Tibial nerve (tissue), 4 donors: Measurements from ENCODE around the gene OSR1. TPM values are rescaled to one million over a fixed set of nuclear protein-coding genes. Genes with fewer than 3 reads are reported as not detected.
A peak's percentile ranks its signal among the peaks of the same experiment; 100 is the strongest.

ENCODE experiments used
- DNase-seq, 2 donors: peaks; one replicate each; pipeline ENCODE4 v3.0.0-alpha.2; 2019; ENCODE audit warnings: low spot score in 2 of 2
- H3K27ac ChIP-seq, 4 donors: fragments of 200-600 bp; sonication (generic) in 3 of 4; one replicate each; pipeline ENCODE4 v1.5.1; 2017 to 2019; ENCODE audit warnings: mild to moderate bottlenecking in 1 of 4
- H3K27me3 ChIP-seq, 2 donors: fragments of 200-600 bp; sonication (generic) in 1 of 2; one replicate each; pipeline versions ENCODE4 v1.5.1 to v1.6.0; 2017 to 2019
- H3K36me3 ChIP-seq, 3 donors: fragments of 200-600 bp; sonication (generic); one replicate each; pipeline ENCODE4 v1.5.1; 2018 to 2019
- H3K4me1 ChIP-seq, 4 donors: fragments of 200-600 bp; sonication (generic) in 3 of 4; one replicate each; pipeline ENCODE4 v1.5.1; 2017 to 2019
- H3K4me3 ChIP-seq, 4 donors: fragments of 200-600 bp; sonication (generic) in 3 of 4; one replicate each; pipeline ENCODE4 v1.5.1; 2017 to 2019; ENCODE audit warnings: mild to moderate bottlenecking in 1 of 4, moderate library complexity in 1 of 4
- H3K9me3 ChIP-seq, 4 donors: fragments of 200-600 bp; sonication (generic) in 3 of 4; one replicate each; pipeline ENCODE4 v1.5.1; 2017 to 2019
- EP300 ChIP-seq, 2 donors: sonication (generic); formaldehyde crosslinking; IDR thresholded peaks; one replicate each; pipeline ENCODE4 v1.6.1; 2017; ENCODE audit warnings: antibody characterized with exemption in 2 of 2, mild to moderate bottlenecking in 1 of 2
- POLR2A ChIP-seq, 2 donors: fragments of 450-650 bp; IDR thresholded peaks; one replicate each; pipeline ENCODE4 v1.6.1; 2017; ENCODE audit warnings: antibody characterized with exemption in 2 of 2, mild to moderate bottlenecking in 2 of 2, moderate library complexity in 2 of 2
- WGBS, 2 donors: methylation state at CpG; one replicate each; pipeline ENCODE4 v1.1.5; 2018; 5-methylcytosine and 5-hydroxymethylcytosine counted together
- total RNA-seq, 4 donors: library from RNA; depleted of rRNA; stranded (reverse); fragments of >200 nt; gene quantifications; one replicate each; pipeline ENCODE4 v1.1.0, GENCODE V29; 2016
- TF ChIP-seq, protein P1 (sequence below), 5 experiments: fragments of 200-600 bp in 3 of 5; fragments of 450-650 bp in 2 of 5; sonication (generic) in 3 of 5; IDR thresholded peaks; one replicate each; pipeline ENCODE4 v1.5.1; 2016 to 2019; ENCODE audit warnings: antibody characterized with exemption in 5 of 5, mild to moderate bottlenecking in 3 of 5, moderate library complexity in 2 of 5

Gene OSR1
- total RNA-seq, 4 donors from 2014 or later = 8.5 to 22.7 (median 17.9) TPM

- Histone ChIP-seq H3K9me3 (no peaks in the 10 kb centered on the region), H3K27ac (peak overlapping the region in 2 of 4 donors; percentile 0 to 17), H3K4me3 (peak overlapping the region; percentile 39 to 57 (median 51)), H3K4me1 (peaks cover 0 to 34% (median 10%) of the 10 kb centered on the region in 4 donors), H3K36me3 (no peaks in the 10 kb centered on the region), H3K27me3 (peaks cover 0 to 59% of the 10 kb centered on the region in 2 donors)
- 1% methylated on average over 33 of the region's 33 CpGs for WGBS, 2 donors
- TF ChIP-seq, protein P1, sequence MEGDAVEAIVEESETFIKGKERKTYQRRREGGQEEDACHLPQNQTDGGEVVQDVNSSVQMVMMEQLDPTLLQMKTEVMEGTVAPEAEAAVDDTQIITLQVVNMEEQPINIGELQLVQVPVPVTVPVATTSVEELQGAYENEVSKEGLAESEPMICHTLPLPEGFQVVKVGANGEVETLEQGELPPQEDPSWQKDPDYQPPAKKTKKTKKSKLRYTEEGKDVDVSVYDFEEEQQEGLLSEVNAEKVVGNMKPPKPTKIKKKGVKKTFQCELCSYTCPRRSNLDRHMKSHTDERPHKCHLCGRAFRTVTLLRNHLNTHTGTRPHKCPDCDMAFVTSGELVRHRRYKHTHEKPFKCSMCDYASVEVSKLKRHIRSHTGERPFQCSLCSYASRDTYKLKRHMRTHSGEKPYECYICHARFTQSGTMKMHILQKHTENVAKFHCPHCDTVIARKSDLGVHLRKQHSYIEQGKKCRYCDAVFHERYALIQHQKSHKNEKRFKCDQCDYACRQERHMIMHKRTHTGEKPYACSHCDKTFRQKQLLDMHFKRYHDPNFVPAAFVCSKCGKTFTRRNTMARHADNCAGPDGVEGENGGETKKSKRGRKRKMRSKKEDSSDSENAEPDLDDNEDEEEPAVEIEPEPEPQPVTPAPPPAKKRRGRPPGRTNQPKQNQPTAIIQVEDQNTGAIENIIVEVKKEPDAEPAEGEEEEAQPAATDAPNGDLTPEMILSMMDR (IDR thresholded peaks at IDR 0.05) = peak; percentile 66 to 88 (median 82)
- no peak for TF ChIP-seq EP300 (IDR thresholded peaks at IDR 0.05)
- no peak for TF ChIP-seq POLR2A (IDR thresholded peaks at IDR 0.05)
- peak; percentile 52 to 81 for DNase-seq
Measured at GRCh38 chr2:19362755-19363473, 4.5 kb upstream of the OSR1 start.

- Histone ChIP-seq H3K4me1 (peaks cover 0 to 41% (median 12%) of the 10 kb centered on the region in 4 donors), H3K27me3 (peaks cover 0 to 66% of the 10 kb centered on the region in 2 donors), H3K27ac (peak overlapping the region in 1 of 4 donors; percentile 0), H3K4me3 (peak overlapping the region; percentile 39 to 57 (median 51)), H3K9me3 (no peaks in the 10 kb centered on the region), H3K36me3 (no peaks in the 10 kb centered on the region)
- DNase-seq = no peak
- 4% methylated on average over 16 of the region's 16 CpGs for WGBS, 2 donors
- TF ChIP-seq POLR2A (IDR thresholded peaks at IDR 0.05) (no peak), EP300 (IDR thresholded peaks at IDR 0.05) (peak in 1 of 2 donors; percentile 4)
- TF ChIP-seq, protein P1 (IDR thresholded peaks at IDR 0.05) = no peak
Measured at GRCh38 chr2:19362094-19362754, 3.8 kb upstream of the OSR1 start.

- Histone ChIP-seq H3K36me3 (no peaks in the 10 kb centered on the region), H3K4me1 (peaks cover 0 to 49% (median 12%) of the 10 kb centered on the region in 4 donors), H3K27me3 (peaks cover 0 to 74% of the 10 kb centered on the region in 2 donors), H3K27ac (no peak overlapping the region), H3K4me3 (peak overlapping the region; percentile 39 to 57 (median 51)), H3K9me3 (no peaks in the 10 kb centered on the region)
- WGBS, 2 donors = 14 to 25% methylated on average over 45 to 51 of the region's 51 CpGs
- TF ChIP-seq POLR2A (IDR thresholded peaks at IDR 0.05) = no peak
- DNase-seq = no peak
Measured at GRCh38 chr2:19361325-19361990, 3.0 kb upstream of the OSR1 start.

- Histone ChIP-seq H3K4me3 (peak overlapping the region in 3 of 4 donors; percentile 39 to 57 (median 57)), H3K9me3 (no peaks in the 10 kb centered on the region), H3K36me3 (no peaks in the 10 kb centered on the region), H3K4me1 (peaks cover 0 to 54% (median 12%) of the 10 kb centered on the region in 4 donors), H3K27ac (no peak overlapping the region), H3K27me3 (peaks cover 0 to 79% of the 10 kb centered on the region in 2 donors)
- no peak for TF ChIP-seq EP300 (IDR thresholded peaks at IDR 0.05)
- TF ChIP-seq POLR2A (IDR thresholded peaks at IDR 0.05) = no peak
- TF ChIP-seq, protein P1 (IDR thresholded peaks at IDR 0.05) = no peak
- 49 to 61% methylated on average over 12 to 17 of the region's 17 CpGs for WGBS, 2 donors
- DNase-seq = no peak
Measured at GRCh38 chr2:19360966-19361321, 2.5 kb upstream of the OSR1 start.

- no peak overlapping the region for H3K4me3 ChIP-seq
- WGBS, 2 donors = 79 to 85% methylated on average over 4 of the region's 4 CpGs
- H3K9me3 ChIP-seq = no peaks in the 10 kb centered on the region
- no peak for DNase-seq
- peaks cover 0 to 58% (median 12%) of the 10 kb centered on the region in 4 donors for H3K4me1 ChIP-seq
- peaks cover 0 to 84% of the 10 kb centered on the region in 2 donors for H3K27me3 ChIP-seq
- H3K27ac ChIP-seq = no peak overlapping the region
- TF ChIP-seq EP300 (IDR thresholded peaks at IDR 0.05) (no peak), POLR2A (IDR thresholded peaks at IDR 0.05) (no peak)
- TF ChIP-seq, protein P1 (IDR thresholded peaks at IDR 0.05) = no peak
- no peaks in the 10 kb centered on the region for H3K36me3 ChIP-seq
Measured at GRCh38 chr2:19360266-19360965, 2.0 kb upstream of the OSR1 start.
